NCI-H128 (cell line): Measurements from ENCODE around the gene CLEC18B.
"Not testable (repeated sequence)": the region's sequence is repeated elsewhere in the genome, so short reads cannot be mapped to it uniquely, and the experiment has no call there.

ENCODE experiments used
- DNase-seq: peaks from one replicate; lab custom pipeline; 2025; ENCODE audit not compliant: unreplicated experiment; lab: John Stamatoyannopoulos, UW

CLEC18B gene

GRCh38 chr16:74407362-74407705, 13.9 kb downstream of the CLEC18B start:
- not testable (repeated sequence) for DNase-seq

- not testable (repeated sequence) for DNase-seq
Observed at GRCh38 chr16:74406600-74407361, 14.5 kb downstream of the CLEC18B start.

GRCh38 chr16:74404148-74404933, 16.9 kb downstream of the CLEC18B start:
- DNase-seq = not testable (repeated sequence)

GRCh38 chr16:74400238-74400637, 21.0 kb downstream of the CLEC18B start:
- not testable (repeated sequence) for DNase-seq

GRCh38 chr16:74398212-74398895, 22.9 kb downstream of the CLEC18B start:
- not testable (repeated sequence) for DNase-seq

- DNase-seq = not testable (repeated sequence)
Observed at GRCh38 chr16:74396521-74397017, 24.7 kb downstream of the CLEC18B start.

GRCh38 chr16:74394604-74395003, 26.7 kb downstream of the CLEC18B start:
- DNase-seq = not testable (repeated sequence)

- not testable (repeated sequence) for DNase-seq
Observed at GRCh38 chr16:74394131-74394530, 27.1 kb downstream of the CLEC18B start.

- not testable (repeated sequence) for DNase-seq
Observed at GRCh38 chr16:74391454-74392050, 29.7 kb downstream of the CLEC18B start.

GRCh38 chr16:74382339-74383034, 38.8 kb downstream of the CLEC18B start:
- DNase-seq = not testable (repeated sequence)

- not testable (repeated sequence) for DNase-seq
Observed at GRCh38 chr16:74373847-74374184, 47.5 kb downstream of the CLEC18B start.

GRCh38 chr16:74372953-74373846, 48.1 kb downstream of the CLEC18B start:
- no peak for DNase-seq

GRCh38 chr16:74372369-74372768, 48.9 kb downstream of the CLEC18B start:
- DNase-seq = no peak

- not testable (repeated sequence) for DNase-seq
Observed at GRCh38 chr16:74370338-74371135, 50.7 kb downstream of the CLEC18B start.

GRCh38 chr16:74368002-74368911, 53.0 kb downstream of the CLEC18B start:
- peak; percentile 27 for DNase-seq

GRCh38 chr16:74367469-74368001, 53.7 kb downstream of the CLEC18B start:
- not testable (repeated sequence) for DNase-seq
